ENCODE data around the gene WDR33.
"Not testable (repeated sequence)": the region's sequence is repeated elsewhere in the genome, so short reads cannot be mapped to it uniquely, and the experiment has no call there.

WDR33 gene

DNA sequence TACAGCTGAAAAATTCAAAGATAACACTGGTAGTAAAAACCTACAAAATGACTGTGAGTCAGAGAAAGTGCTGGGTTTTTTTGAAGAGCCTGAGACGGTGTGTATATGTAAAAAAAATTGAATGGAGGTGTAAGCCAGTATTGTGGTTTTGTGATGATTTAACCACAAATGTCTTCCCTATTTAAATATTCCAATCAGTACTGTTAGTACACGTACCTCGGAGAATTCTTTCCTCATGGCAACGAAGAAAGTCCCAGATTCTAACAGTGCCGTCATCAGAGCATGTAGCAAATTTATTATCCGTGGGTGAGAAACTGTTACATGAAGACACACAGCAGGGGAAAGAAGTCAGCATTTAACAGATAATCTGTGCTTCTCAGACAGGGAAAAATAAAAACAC, 48.1 kb downstream of the WDR33 start:
- DNase-seq (ENCODE audit: low spot score): no peak

DNA sequence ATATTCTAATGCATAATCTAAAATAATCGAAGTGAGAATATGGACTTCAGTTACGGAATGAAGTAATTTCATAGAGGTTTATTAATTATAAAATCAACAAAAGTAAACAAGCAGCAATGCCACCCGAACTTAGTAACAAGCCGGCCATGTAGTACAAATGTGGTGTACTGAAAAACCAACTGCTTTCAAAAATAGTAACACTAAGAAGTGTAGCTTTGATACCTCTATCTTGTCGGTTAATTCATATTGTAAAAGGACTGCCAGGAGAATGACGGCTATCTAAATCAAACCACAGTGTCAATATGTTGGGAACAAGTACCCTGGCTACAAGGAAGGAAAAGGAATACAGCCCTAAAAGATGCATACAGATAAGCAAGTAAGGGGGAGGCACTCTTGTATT, 48.5 kb downstream of the WDR33 start:
- DNase-seq (ENCODE audit: low spot score): no peak

DNA sequence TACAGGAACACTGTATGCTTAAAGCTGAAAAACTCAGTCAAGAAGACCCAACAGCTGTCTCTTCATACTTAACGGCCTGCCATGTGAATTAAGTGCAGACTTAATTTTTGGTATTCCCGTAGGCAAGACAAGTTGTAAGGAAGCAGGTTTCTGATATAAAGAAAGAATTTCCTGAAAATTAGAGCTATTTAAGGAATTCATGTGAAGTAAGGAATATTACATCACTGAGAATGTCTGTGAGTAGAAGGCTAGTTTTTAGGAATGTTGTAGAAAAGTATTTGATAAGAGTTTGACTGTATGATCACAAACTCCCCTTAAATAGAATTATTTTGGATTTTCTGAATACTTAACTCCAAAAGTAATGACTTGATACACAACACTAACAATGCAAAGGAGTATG, 51.0 kb downstream of the WDR33 start:
- no peak for DNase-seq (ENCODE audit: low spot score)

DNA sequence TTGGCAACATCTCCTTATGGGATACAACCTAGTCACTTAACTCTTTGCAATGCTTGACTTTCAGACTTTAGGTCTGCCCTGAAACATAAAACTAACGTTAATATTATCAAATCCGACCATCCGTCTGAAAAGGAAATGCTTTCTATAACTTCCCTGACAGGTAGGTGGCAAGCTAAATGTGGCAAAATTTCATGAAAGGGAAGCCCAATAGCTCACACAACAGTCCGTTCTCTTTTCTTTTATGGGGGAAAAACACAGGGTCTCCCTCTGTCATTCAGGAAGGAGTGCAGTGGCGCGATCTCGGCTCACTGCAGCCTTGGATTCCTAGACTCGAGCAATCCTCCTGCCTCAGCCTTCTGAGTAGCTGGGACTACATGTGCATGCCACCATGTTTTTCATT, 56.8 kb downstream of the WDR33 start:
- no peak for DNase-seq (ENCODE audit: low spot score)

GRCh38 chr2:127753374-127753773, 57.6 kb downstream of the WDR33 start:
- no peak for DNase-seq (ENCODE audit: low spot score)

- not testable (repeated sequence) for DNase-seq (ENCODE audit: low spot score)
Observed at GRCh38 chr2:127749537-127749936, 61.4 kb downstream of the WDR33 start.

DNA sequence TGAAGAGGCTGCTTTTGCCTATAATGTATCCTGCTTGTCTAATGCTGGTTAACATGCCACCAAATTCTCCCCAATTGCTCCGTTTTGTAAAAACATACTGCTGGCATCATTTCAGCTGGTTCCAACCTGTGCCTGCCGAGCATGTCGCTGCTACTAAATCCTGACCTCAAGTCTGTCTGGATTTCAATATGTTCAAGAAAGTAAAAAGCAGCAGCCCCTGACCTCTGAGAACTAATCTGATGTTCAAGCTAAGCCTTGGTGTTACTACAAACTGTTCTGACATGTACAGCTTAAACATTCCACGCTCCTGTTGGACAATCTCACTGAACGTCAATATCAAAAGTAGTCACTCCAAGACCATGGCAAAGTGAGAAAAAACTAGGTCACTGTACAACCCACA, 63.4 kb downstream of the WDR33 start:
- no peak for DNase-seq (ENCODE audit: low spot score)

- no peak for DNase-seq (ENCODE audit: low spot score)
Observed at GRCh38 chr2:127743477-127744026, 67.4 kb downstream of the WDR33 start.

DNA sequence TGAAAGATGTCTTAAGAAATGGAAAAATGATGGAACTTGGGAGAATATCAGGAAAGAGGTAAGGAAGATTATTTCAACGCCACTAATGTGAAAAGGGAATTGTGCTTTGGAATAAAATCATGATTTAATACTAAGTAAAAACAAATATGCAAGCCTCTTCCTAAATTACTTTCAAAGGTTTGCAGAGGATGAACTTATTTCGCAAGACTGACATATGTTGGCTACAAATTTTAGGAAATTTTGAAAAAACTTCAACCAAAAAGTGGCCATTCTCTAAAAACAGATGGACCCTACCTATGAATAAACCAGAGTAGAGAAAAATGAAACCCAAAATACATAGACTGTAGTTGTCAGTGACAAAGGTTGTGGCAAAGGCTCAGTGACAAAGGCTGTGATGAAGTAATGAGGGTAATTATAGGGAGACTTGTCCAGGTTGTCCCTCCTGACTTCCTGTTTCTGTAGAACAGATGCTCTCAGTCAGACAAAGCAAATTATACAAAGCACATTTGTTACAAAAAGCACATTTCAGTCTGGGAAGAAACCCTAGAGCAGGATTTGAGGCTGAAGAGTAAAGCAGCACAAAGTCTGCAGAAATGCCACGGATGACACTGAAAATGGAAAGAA, 70.2 kb downstream of the WDR33 start:
- no peak for DNase-seq (ENCODE audit: low spot score)

GRCh38 chr2:127739800-127740199, 71.2 kb downstream of the WDR33 start:
- DNase-seq (ENCODE audit: low spot score): no peak

DNA sequence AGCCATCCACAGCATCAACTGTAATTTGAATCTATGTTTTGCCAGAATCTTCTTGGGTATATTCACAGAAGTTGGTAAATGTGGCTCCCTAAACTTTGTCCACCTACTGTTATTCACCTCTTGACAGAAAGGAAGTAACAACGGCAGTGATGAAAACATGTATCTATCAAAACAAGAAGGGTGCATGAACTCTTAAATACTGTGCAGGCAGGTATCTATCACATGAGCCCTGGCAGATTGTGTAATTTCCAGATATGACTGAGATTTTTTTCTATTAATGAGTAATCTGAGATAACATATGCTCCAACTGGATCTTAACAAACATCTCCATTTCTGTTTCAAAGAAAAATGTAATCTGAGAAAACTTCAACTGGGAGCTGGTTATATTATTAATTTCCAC, 73.1 kb downstream of the WDR33 start:
- no peak for DNase-seq (ENCODE audit: low spot score)

- DNase-seq (ENCODE audit: low spot score): no peak
Observed at GRCh38 chr2:127735537-127736399, 75.2 kb downstream of the WDR33 start.

- DNase-seq (ENCODE audit: low spot score): no peak
Observed at GRCh38 chr2:127735044-127735443, 75.9 kb downstream of the WDR33 start.

DNA sequence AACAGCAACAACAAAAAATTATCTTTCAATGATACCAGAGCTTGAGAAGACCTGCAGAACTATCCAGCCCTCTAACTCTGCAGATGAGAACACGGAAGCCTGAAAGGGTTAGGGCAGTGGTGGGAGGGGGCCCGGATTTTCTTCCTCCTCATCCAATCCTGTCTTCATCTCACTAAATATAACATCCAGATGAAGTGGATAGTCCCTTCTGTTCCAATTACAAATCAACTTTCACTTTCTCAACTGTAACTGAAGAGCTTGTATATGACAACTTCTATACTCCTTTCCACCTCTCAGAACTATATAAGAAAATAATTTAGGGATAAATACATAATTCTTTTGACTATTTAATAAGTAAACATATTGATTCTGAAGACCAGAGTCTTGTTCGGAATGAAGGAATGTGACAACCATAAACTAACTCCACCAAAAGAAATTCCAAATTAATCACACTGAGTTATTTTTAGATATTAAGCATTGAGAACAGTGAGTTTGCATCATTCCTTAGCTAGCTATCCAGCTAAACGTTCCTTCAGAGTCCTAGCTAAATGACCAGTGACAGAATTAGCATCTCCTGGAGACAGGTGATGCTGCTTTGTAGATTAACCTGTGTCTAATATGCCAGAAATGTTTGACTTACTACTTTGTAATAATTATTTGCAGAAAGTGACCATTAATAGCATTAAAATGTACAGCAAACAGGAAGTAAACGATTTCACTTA, 77.0 kb downstream of the WDR33 start:
- DNase-seq (ENCODE audit: low spot score): no peak

DNA sequence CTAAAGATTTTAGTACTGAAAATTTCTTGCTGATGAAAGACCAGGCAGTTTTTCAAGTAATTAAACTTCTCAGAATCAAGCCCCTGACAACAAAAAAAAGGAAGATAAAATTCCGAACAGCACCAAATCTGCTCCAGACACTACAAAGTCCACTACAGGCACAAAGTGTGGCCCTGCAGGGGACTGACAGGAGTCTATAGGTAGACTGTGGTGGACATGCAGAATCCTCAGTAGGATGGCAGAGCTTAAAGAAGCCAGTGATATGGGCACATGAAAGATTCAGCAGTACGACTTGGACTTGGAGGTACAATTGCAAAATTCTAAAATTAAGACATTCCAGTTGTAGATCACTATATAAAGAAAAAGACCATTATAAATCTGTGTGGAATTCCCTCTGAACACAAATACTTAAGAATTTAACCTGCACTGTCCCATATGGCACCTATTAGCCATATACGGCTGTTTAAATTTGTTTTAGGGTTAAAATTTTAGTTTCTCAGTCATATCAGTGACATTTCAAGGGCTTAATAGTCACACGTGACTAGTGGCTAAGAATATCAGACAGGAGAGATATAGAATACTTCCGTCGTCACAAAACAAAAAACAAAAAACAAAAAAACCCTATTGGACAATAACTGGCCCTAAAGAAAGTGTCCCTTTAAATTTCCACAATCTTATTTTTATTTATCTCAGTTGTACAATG, 77.7 kb downstream of the WDR33 start:
- no peak for DNase-seq (ENCODE audit: low spot score)

- DNase-seq (ENCODE audit: low spot score): no peak
Observed at GRCh38 chr2:127726158-127726880, 84.7 kb downstream of the WDR33 start.

- DNase-seq (ENCODE audit: low spot score): no peak
Observed at GRCh38 chr2:127722807-127723206, 88.2 kb downstream of the WDR33 start.

DNA sequence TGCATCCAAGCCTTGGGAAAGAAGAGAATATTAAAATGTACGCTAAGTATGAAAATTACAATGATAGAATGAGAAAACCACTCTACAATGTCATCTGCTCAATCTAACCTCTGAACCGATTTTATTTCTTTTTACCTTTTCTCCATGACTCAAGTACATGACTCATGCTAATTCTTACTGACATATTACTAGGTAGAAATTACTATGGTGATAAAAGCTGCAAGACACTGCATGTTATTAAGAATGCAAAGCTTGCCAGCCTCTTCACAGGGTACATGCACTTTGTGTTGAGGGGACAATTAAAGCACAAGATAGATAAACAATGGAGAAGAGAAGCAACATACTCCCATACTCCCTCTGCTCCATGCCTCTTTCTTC, 89.0 kb downstream of the WDR33 start:
- DNase-seq (ENCODE audit: low spot score): no peak

GRCh38 chr2:127721311-127721977, 89.5 kb downstream of the WDR33 start:
- DNase-seq (ENCODE audit: low spot score): no peak

GRCh38 chr2:127719301-127720218, 91.4 kb downstream of the WDR33 start:
- no peak for DNase-seq (ENCODE audit: low spot score)

Data from pons (tissue), 1 donor.